ENCODE results near the gene SORCS2.

The SORCS2 gene

DNA sequence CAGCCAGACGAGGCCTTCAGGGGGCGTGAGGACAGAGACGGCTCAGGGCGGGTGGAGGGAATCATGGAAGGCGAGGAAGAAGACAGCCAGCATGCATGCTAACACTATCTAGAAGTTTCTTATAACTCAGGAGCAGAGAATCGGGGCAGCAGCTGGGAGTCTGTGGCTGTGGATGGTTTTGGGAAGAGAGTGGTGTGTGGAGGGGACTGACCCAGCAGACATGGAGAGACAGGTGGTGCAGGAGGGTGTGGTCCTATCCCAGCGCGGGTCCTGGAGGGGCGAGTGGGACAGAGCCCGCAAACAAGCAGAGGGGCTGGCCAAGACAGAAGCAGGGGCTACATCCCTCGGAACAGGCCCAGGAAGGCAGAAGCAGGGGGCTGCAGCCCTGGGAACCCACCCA lies 555.2 kb downstream of the SORCS2 start:
- no peak overlapping the region for H3K4me3 ChIP-seq (ENCODE audit: low read length)
- no peak for DNase-seq (ENCODE audit: low read depth)
- TF ChIP-seq, protein P1, sequence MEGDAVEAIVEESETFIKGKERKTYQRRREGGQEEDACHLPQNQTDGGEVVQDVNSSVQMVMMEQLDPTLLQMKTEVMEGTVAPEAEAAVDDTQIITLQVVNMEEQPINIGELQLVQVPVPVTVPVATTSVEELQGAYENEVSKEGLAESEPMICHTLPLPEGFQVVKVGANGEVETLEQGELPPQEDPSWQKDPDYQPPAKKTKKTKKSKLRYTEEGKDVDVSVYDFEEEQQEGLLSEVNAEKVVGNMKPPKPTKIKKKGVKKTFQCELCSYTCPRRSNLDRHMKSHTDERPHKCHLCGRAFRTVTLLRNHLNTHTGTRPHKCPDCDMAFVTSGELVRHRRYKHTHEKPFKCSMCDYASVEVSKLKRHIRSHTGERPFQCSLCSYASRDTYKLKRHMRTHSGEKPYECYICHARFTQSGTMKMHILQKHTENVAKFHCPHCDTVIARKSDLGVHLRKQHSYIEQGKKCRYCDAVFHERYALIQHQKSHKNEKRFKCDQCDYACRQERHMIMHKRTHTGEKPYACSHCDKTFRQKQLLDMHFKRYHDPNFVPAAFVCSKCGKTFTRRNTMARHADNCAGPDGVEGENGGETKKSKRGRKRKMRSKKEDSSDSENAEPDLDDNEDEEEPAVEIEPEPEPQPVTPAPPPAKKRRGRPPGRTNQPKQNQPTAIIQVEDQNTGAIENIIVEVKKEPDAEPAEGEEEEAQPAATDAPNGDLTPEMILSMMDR (conservative IDR thresholded peaks at IDR 0.05; ENCODE audit: low read length): no peak

DNA sequence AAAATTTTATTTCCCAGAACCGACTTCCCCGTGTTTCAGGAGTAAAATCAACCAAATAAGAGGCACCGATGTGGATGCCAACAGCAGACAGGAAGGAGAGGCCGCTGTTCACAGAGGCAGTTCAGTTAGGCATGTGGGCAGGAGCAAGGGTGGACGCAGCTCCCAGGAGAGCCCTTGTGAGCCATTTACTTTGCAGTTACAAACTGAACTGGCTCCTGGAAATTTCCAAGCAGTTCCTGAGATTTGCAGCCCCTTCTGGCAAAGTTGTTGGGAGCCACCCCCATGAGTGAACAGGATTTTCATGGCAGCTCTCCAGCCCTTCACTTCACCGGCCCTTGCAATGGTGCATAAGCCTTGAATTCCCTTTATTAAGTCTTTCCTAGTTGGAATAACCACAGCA lies 558.2 kb downstream of the SORCS2 start:
- no peak overlapping the region for H3K4me3 ChIP-seq (ENCODE audit: low read length)
- TF ChIP-seq, protein P1 (conservative IDR thresholded peaks at IDR 0.05; ENCODE audit: low read length): no peak
- no peak for DNase-seq (ENCODE audit: low read depth)

DNA sequence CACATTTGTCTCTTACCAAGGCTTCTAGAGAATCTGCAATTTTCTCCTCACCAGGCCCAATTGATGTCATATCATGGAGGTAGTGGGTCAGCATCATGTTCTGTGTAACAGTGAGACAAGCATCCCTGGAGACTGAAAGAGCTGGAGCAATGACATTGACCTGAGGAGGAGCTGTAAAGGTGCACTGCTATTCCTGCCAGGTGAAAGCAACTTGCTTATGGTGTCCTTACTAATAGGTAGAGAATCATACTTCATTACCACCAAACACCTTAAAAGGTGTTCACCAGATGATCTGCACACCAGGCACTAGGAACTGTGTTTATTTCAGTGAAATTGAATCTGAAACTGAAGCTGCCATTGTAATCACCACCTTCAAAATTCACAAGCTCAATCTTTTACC lies 558.6 kb downstream of the SORCS2 start:
- no peak overlapping the region for H3K4me3 ChIP-seq (ENCODE audit: low read length)
- TF ChIP-seq, protein P1 (conservative IDR thresholded peaks at IDR 0.05; ENCODE audit: low read length): no peak
- no peak for DNase-seq (ENCODE audit: low read depth)

DNA sequence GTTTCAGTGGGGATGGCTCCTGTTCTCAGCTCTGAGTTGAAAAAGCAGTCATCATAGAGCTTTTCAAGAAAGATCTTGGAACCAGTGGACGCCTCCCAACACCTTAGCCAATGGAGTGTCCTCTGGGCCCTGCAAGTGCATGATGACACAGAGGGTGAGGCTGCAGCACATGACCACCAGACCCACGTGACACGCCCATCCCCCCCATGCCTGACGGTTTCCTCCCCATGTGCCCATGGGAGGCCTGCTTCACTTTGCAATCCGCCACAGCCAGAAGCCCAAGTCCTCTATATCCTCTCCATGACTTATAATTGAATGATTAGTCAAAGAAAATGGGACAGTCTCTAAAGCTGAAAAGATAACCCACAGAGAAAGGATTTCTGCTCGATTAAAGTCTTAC lies 560.3 kb downstream of the SORCS2 start:
- H3K4me3 ChIP-seq (ENCODE audit: low read length): no peak overlapping the region
- no peak for DNase-seq (ENCODE audit: low read depth)
- TF ChIP-seq, protein P1 (conservative IDR thresholded peaks at IDR 0.05; ENCODE audit: low read length): no peak

DNA sequence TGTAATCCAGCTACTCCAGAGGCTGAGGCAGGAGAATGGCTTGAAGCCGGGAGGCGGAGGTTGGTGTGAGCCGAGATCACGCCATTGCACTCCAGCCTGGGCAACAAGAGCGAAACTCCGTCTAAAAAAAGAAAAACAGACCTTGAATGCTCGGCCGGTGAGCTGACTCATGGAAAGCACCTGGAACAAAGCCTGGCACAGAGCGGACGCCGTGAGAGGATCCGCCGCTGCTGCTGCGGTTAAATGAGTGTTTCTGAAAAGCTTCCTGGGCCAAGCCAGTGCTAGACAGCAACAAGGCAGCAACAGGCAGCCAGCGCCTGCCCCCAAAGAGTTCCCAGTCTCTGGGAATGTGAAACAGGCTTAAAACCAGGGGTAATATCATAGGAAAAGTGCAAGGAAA lies 560.9 kb downstream of the SORCS2 start:
- TF ChIP-seq, protein P1 (conservative IDR thresholded peaks at IDR 0.05; ENCODE audit: low read length): no peak
- no peak for DNase-seq (ENCODE audit: low read depth)
- no peak overlapping the region for H3K4me3 ChIP-seq (ENCODE audit: low read length)

DNA sequence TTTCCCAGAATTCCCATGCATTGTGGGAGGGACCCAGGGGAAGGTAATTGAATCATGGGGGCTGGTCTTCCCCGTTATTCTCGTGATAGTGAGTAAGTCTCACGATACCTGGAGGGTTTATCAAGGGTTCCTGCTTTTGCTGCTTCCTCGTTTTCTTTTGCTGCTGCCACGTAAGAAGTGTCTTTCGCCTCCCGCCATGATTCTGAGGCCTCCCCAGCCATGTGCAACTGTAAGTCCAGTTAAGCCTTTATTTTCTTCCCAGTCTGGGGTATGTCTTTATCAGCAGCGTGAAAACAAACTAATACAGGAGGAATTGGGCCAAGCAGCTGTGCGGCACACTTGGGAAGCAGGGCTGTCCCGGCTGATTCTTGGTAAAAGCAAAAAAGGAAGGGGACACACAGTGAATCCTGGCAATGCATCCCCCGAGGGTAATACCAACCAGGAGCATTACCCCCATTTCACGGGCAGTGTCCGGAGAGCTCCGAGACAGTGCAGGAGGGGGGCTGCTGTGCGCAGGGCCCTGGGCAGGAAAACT lies 561.7 kb downstream of the SORCS2 start:
- no peak overlapping the region for H3K4me3 ChIP-seq (ENCODE audit: low read length)
- DNase-seq (ENCODE audit: low read depth): no peak
- TF ChIP-seq, protein P1 (conservative IDR thresholded peaks at IDR 0.05; ENCODE audit: low read length): no peak

DNA sequence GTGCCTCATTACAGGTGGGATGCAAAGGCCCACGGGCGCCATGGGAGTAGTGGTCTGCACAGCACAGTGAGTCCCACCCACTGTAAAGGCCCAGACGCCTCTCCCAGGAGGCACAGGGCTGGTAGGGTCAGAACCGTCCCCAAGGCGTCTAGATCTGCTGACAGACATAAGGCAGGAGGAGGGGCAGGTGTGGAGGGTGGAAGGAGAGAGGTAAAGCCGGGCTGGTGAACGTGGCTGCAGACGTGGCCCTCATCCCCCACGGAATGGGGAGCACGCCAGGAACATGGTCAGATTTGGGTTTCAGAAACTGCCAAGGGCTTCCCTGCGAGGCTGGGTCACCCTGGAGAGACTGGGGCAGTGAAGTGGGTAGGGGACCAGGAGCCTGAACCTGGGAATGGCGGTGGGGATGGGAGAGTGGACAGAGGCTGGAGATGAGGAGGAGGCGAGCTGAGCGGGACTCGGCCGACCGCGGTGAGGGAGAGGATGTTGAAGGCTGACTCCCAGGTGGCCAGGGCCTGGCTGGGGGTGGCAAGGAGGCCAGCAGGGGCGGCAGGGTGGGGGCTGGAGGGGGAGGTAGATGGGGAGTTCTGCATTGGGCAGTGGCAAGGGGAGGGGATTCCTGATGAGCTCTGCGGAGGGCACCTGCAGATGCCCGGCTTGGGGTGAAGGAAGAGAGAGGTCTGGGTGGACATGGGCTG lies 562.4 kb downstream of the SORCS2 start:
- TF ChIP-seq, protein P1 (conservative IDR thresholded peaks at IDR 0.05; ENCODE audit: low read length): no peak
- DNase-seq (ENCODE audit: low read depth): no peak
- H3K4me3 ChIP-seq (ENCODE audit: low read length): no peak overlapping the region

Data from AG10803 (cell line).